Fibroblast of lung (primary cell): ENCODE data around the gene TTC3. TPM values are rescaled to one million over a fixed set of nuclear protein-coding genes. Genes with fewer than 3 reads are reported as not detected.

ENCODE experiments used
- DNase-seq, 2 donors: peaks; one replicate each; pipeline versions ENCODE4 v3.0.0 to v3.0.0-alpha.2; 2010; ENCODE audit warnings: low read depth in 2 of 2
- H2AFZ ChIP-seq: 2 replicates; pipeline ENCODE4 v1.5.1; 2012; ENCODE audit warnings: low read length, control low read depth, inconsistent platforms
- H3K27ac ChIP-seq: 2 replicates; pipeline ENCODE4 v1.5.1; 2011; ENCODE audit warnings: low read length, control low read depth; ENCODE audit not compliant: insufficient read depth
- H3K27me3 ChIP-seq: 2 replicates; pipeline ENCODE4 v1.5.1; 2011; ENCODE audit warnings: mild to moderate bottlenecking, low read length; ENCODE audit not compliant: control insufficient read depth, insufficient read depth
- H3K36me3 ChIP-seq: 2 replicates; pipeline ENCODE4 v1.5.1; 2011; ENCODE audit warnings: low read length; ENCODE audit not compliant: control insufficient read depth, insufficient read depth
- H3K4me1 ChIP-seq: 2 replicates; pipeline ENCODE4 v1.5.1; 2011; ENCODE audit warnings: low read length; ENCODE audit not compliant: control insufficient read depth, insufficient read depth; ENCODE audit errors: extremely low read depth
- H3K4me2 ChIP-seq: 2 replicates; pipeline ENCODE4 v1.5.1; 2011; ENCODE audit warnings: low read length, control low read depth; ENCODE audit not compliant: insufficient read depth; ENCODE audit errors: extremely low read depth
- H3K4me3 ChIP-seq, 4 experiments: fragments of 200-600 bp in 1 of 4; sonication (generic) in 1 of 4; replicated peaks in 1 of 4; 2 replicates each; pipeline ENCODE4 v1.5.1; 2011 to 2016; ENCODE audit warnings: low read length in 4 of 4, low read depth in 3 of 4, mild to moderate bottlenecking in 3 of 4, control low read depth in 2 of 4, inconsistent platforms in 1 of 4, mixed read lengths in 1 of 4; ENCODE audit not compliant: insufficient read depth in 1 of 4; ENCODE audit errors: control extremely low read depth in 1 of 4
- H3K79me2 ChIP-seq: 2 replicates; pipeline ENCODE4 v1.5.1; 2012; ENCODE audit warnings: mild to moderate bottlenecking, low read length, inconsistent platforms; ENCODE audit not compliant: control insufficient read depth, insufficient read depth
- H3K9ac ChIP-seq: 2 replicates; pipeline ENCODE4 v1.5.1; 2011; ENCODE audit warnings: mild to moderate bottlenecking, low read length, control low read depth; ENCODE audit not compliant: insufficient read depth
- H3K9me3 ChIP-seq: 2 replicates; pipeline ENCODE4 v1.5.1; 2012; ENCODE audit warnings: low read depth, low read length; ENCODE audit not compliant: control insufficient read depth, insufficient read depth
- H4K20me1 ChIP-seq: 2 replicates; pipeline ENCODE4 v1.5.1; 2011; ENCODE audit warnings: low read length; ENCODE audit not compliant: control insufficient read depth, insufficient read depth; ENCODE audit errors: extremely low read depth
- EZH2 ChIP-seq: IDR thresholded peaks from 2 replicates; pipeline ENCODE4 v1.5.1; 2012; ENCODE audit warnings: low read length, control low read depth, mild to moderate bottlenecking; ENCODE audit errors: missing control alignments
- polyA plus RNA-seq, 2 donors: library from polyadenylated mRNA; depleted of rRNA in 1 of 2; stranded (reverse) in 1 of 2; unstranded in 1 of 2; fragments of >200 nt; gene quantifications; 2 replicates each; pipeline ENCODE4 v1.2.1, GENCODE V29; 2011 to 2012; ENCODE audit warnings: missing spikeins in 1 of 2
- total RNA-seq: library from RNA; depleted of rRNA; stranded (reverse); fragments of >200 nt; gene quantifications from 2 replicates; pipeline ENCODE4 v1.2.1, GENCODE V29; 2014
- TF ChIP-seq, protein P1 (sequence below), 2 donors: IDR thresholded peaks in 1 of 2; conservative IDR thresholded peaks in 1 of 2; 1 replicate in 1 of 2; 2 replicates in 1 of 2; pipeline ENCODE4 v1.5.1; 2011 to 2012; ENCODE audit warnings: low read length in 2 of 2, control low read depth in 1 of 2, inconsistent platforms in 1 of 2, low read depth in 1 of 2, mild to moderate bottlenecking in 1 of 2

The TTC3 gene
- total and polyA plus RNA-seq, 2 donors (not counting 1 experiment from before 2014, with no cell fraction given): 121 to 224 TPM

DNA sequence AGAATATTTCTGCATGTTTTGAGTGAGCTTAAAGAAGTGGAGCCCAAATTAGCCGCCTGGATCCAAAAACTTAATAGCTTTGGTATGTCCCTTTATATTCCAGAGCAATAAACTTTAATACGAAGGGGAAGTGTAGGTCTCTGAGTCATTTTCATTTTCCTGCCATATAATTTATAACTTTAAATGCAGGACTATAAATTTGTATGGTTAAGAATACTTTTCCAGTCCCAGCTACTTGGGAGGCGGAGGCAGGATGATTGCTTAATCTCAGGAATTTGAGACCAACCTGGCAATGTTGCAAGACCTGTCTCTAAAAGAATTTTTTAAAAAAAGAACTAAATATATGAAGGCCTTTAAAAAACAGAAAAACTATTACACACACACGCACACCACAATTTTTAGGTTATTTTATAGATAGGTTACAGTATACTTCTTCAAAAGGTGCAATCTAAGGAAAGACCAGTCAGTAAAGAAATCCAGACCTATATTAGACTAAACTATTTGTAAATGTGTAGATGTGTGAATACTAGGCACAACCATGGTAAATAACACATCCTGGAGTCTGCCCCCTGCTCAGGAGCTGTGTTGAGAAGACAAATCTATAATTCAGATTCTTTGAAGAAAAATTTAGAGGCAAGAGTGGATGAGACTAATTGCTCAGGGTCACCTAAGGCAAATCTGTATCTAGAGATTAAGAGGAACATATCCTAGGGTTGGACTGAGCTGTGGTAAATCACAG lies 80.3 kb downstream of the TTC3 start:
- no peak overlapping the region for H3K9ac ChIP-seq
- DNase-seq: peak; percentile 68 to 75

DNA sequence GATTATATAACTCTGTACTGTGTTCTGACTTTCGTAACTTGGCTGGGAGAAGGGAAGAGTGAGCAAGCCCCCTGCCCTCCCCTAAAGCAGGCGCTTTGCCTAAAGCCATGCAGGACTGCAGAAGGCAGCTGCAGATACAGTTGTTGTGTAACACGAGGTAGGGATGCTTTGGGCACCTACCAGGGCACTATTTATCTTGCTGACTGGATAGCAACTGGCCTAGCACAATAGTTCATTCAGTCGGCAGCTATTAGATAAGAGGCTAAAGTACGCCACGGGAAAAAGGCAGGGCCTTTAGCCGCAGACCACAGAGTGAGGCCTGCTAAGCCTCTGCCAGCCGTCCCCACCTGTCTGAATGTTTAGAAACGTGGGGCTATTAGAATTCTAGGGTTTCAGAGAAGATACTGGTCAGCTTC lies 80.9 kb downstream of the TTC3 start:
- H3K27ac ChIP-seq: no peak overlapping the region
- H3K4me2 ChIP-seq: no peak overlapping the region
- no peak for TF ChIP-seq EZH2
- TF ChIP-seq, protein P1, sequence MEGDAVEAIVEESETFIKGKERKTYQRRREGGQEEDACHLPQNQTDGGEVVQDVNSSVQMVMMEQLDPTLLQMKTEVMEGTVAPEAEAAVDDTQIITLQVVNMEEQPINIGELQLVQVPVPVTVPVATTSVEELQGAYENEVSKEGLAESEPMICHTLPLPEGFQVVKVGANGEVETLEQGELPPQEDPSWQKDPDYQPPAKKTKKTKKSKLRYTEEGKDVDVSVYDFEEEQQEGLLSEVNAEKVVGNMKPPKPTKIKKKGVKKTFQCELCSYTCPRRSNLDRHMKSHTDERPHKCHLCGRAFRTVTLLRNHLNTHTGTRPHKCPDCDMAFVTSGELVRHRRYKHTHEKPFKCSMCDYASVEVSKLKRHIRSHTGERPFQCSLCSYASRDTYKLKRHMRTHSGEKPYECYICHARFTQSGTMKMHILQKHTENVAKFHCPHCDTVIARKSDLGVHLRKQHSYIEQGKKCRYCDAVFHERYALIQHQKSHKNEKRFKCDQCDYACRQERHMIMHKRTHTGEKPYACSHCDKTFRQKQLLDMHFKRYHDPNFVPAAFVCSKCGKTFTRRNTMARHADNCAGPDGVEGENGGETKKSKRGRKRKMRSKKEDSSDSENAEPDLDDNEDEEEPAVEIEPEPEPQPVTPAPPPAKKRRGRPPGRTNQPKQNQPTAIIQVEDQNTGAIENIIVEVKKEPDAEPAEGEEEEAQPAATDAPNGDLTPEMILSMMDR (conservative IDR thresholded peaks at IDR 0.05 in 1 of 2, IDR thresholded peaks at IDR 0.05 in 1 of 2; ENCODE audit: low read depth in 1 of 2, low read length in 2 of 2): no peak
- H3K36me3 ChIP-seq: peaks cover 11% of the 10 kb centered on the region
- H3K9ac ChIP-seq: no peak overlapping the region
- no peaks in the 10 kb centered on the region for H3K27me3 ChIP-seq
- H3K79me2 ChIP-seq: no peaks in the 10 kb centered on the region
- H3K4me3 ChIP-seq: no peak overlapping the region
- DNase-seq: peak in 1 of 2 donors; percentile 58
- H3K9me3 ChIP-seq: no peaks in the 10 kb centered on the region
- no peaks in the 10 kb centered on the region for H3K4me1 ChIP-seq
- no peaks in the 10 kb centered on the region for H4K20me1 ChIP-seq
- no peak overlapping the region for H2AFZ ChIP-seq

More for the DNA sequence above, 80.3 kb downstream of the TTC3 start:
- Histone ChIP-seq H4K20me1 (no peaks in the 10 kb centered on the region), H3K27ac (no peak overlapping the region), H3K79me2 (no peaks in the 10 kb centered on the region), H3K36me3 (peaks cover 11% of the 10 kb centered on the region), H3K27me3 (no peaks in the 10 kb centered on the region), H3K4me3 (no peak overlapping the region), H3K9me3 (no peaks in the 10 kb centered on the region), H3K4me2 (no peak overlapping the region), H3K4me1 (no peaks in the 10 kb centered on the region), H2AFZ (no peak overlapping the region)
- TF ChIP-seq EZH2: no peak
- TF ChIP-seq, protein P1 (conservative IDR thresholded peaks at IDR 0.05 in 1 of 2, IDR thresholded peaks at IDR 0.05 in 1 of 2; ENCODE audit: low read depth in 1 of 2, low read length in 2 of 2): no peak

GRCh38 chr21:37155186-37155585 lies 82.1 kb downstream of the TTC3 start:
- peak in 1 of 2 donors; percentile 32 for DNase-seq
- H3K36me3 ChIP-seq: peaks cover 11% of the 10 kb centered on the region
- TF ChIP-seq, protein P1 (conservative IDR thresholded peaks at IDR 0.05 in 1 of 2, IDR thresholded peaks at IDR 0.05 in 1 of 2; ENCODE audit: low read depth in 1 of 2, low read length in 2 of 2): no peak
- TF ChIP-seq EZH2: no peak

More at GRCh38 chr21:37155186-37155585, 82.1 kb downstream of the TTC3 start:
- H3K79me2 ChIP-seq: no peaks in the 10 kb centered on the region
- H3K27me3 ChIP-seq: no peaks in the 10 kb centered on the region
- H3K9ac ChIP-seq: no peak overlapping the region
- no peak overlapping the region for H3K4me2 ChIP-seq
- no peak overlapping the region for H3K27ac ChIP-seq
- no peaks in the 10 kb centered on the region for H3K4me1 ChIP-seq
- no peak overlapping the region for H3K4me3 ChIP-seq
- H2AFZ ChIP-seq: no peak overlapping the region
- H3K9me3 ChIP-seq: no peaks in the 10 kb centered on the region
- no peaks in the 10 kb centered on the region for H4K20me1 ChIP-seq
